ENCODE data around the gene KASH5.
"Not testable (repeated sequence)": the region's sequence is repeated elsewhere in the genome, so short reads cannot be mapped to it uniquely, and the experiment has no call there.

Gene KASH5

GRCh38 chr19:49362048-49362928, 25.8 kb upstream of the KASH5 start, which contains the start of gene TEAD2:
Gene TEAD2 (minus strand): TSS chr19:49362416. CDS start chr19:49360075, 2,341 bp downstream.
- no peak for DNase-seq (ENCODE audit: low read depth in 3 of 3)

DNA sequence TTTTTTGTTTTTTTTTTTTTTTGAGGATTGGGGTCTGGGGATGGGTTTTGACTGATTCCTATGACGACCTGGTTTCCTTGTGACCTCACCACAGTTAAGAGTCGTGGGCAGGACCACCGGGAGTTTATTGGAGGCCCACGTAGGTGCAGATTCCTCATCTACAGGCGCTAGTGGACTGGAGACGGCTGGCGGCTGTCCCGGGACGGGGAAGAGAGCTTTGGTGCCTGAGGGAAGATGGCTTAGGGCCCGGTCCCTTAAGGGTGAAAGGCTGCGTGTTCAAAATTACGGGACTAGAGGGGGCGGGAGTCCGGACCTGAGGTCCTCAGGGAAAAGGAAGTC, 25.2 kb upstream of the KASH5 start:
- no peak for DNase-seq (ENCODE audit: low read depth in 3 of 3)

GRCh38 chr19:49363268-49364082, 24.6 kb upstream of the KASH5 start, which contains the start of gene DKKL1:
Gene DKKL1 (plus strand): TSS chr19:49363877. CDS start chr19:49363999, 122 bp downstream.
- DNase-seq (ENCODE audit: low read depth in 3 of 3): peak; percentile 71 to 85 (median 82)

GRCh38 chr19:49364083-49364737, 23.8 kb upstream of the KASH5 start:
- DNase-seq (ENCODE audit: low read depth in 3 of 3): no peak

DNA sequence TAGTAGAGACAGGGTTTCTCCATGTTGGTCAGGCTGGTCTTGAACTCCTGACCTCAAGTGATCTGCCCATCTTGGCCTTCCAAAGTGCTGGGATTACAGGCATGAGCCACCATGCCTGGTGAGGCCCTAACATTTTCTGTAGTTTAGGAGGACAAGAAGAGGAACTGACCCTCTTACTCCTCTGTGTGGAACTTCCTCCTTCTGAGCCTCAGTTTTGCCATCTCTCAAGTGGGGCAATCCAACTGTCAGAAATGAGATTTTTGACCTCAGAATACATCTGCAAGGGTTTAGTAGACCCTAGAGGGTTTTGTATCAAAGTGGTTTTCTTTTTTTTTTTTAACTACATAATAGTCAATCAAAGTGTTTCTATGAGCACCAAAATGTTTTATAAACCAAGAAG, 21.9 kb upstream of the KASH5 start:
- no peak for DNase-seq (ENCODE audit: low read depth in 3 of 3)

- DNase-seq (ENCODE audit: low read depth in 3 of 3): no peak
Measured at GRCh38 chr19:49368711-49369358, 19.2 kb upstream of the KASH5 start.

- DNase-seq (ENCODE audit: low read depth in 3 of 3): no peak
Measured at GRCh38 chr19:49371184-49371583, 16.9 kb upstream of the KASH5 start.

GRCh38 chr19:49373174-49373573, 14.9 kb upstream of the KASH5 start:
- DNase-seq (ENCODE audit: low read depth in 3 of 3): not testable (repeated sequence)

DNA sequence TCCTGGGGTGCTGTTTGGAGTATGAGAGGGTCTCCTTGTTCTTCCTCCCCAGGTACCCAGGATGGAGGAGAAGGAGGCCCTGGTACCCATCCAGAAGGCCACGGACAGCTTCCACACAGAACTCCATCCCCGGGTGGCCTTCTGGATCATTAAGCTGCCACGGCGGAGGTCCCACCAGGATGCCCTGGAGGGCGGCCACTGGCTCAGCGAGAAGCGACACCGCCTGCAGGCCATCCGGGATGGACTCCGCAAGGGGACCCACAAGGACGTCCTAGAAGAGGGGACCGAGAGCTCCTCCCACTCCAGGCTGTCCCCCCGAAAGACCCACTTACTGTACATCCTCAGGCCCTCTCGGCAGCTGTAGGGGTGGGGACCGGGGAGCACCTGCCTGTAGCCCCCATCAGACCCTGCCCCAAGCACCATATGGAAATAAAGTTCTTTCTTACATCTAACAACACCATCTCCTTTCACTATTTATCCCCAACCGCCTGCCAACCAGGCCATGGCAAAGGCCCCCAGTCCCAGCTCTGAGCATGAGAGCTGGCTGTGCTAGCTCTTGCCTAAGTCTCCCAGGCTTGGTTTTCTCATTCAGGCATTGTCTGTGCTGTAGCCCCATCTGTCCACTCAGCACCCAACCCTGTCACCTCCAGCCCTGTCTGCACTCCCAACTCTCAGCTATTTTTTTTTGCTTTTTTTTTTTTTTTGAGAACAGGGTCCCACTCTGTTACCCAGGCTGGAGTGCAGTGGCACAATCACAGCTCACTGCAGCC, 13.2 kb upstream of the KASH5 start:
- DNase-seq (ENCODE audit: low read depth in 3 of 3): no peak

GRCh38 chr19:49378512-49378911, 9.5 kb upstream of the KASH5 start:
- DNase-seq (ENCODE audit: low read depth in 3 of 3): no peak

- no peak for DNase-seq (ENCODE audit: low read depth in 3 of 3)
Measured at GRCh38 chr19:49380391-49380790, 7.7 kb upstream of the KASH5 start.

DNA sequence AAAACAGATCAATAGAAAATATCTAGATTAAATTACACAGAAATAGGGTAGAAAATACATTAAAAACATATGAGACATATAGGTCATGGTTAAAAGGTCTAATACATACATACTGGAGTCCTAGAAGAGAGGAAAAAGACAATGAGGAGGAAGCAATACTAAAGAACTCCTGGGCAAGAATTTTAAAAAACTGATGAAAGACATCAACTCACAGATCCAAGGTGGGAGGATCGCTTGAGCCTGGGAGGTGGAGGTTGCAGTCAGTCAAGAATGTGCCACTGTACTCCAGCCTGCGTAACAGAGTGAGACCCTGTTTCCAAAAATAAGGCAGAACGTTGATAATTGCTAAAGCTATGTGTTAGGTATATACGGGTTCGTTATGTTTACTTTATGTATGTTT, 5.4 kb upstream of the KASH5 start:
- no peak for DNase-seq (ENCODE audit: low read depth in 3 of 3)

DNA sequence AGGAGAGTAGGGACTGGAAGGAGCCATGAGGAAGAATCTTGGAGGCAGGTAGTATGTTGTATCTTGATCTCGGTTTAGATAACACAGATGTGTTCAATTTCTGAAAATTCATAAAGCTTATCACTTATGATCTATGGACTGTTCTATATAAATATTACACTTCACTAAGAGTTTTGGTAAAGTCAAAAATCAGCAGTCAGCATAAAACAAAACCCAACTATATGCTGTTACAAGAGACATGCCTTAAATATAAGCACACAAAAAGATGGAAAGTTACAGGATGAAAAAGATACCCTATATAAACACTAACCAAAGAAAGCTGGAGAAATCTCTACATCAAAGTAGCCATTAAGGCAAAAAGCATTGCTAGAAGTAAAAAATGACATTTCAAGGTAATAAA, 4.5 kb upstream of the KASH5 start:
- no peak for DNase-seq (ENCODE audit: low read depth in 3 of 3)

GRCh38 chr19:49389406-49389805, 1.4 kb downstream of the KASH5 start:
- no peak for DNase-seq (ENCODE audit: low read depth in 3 of 3)

DNA sequence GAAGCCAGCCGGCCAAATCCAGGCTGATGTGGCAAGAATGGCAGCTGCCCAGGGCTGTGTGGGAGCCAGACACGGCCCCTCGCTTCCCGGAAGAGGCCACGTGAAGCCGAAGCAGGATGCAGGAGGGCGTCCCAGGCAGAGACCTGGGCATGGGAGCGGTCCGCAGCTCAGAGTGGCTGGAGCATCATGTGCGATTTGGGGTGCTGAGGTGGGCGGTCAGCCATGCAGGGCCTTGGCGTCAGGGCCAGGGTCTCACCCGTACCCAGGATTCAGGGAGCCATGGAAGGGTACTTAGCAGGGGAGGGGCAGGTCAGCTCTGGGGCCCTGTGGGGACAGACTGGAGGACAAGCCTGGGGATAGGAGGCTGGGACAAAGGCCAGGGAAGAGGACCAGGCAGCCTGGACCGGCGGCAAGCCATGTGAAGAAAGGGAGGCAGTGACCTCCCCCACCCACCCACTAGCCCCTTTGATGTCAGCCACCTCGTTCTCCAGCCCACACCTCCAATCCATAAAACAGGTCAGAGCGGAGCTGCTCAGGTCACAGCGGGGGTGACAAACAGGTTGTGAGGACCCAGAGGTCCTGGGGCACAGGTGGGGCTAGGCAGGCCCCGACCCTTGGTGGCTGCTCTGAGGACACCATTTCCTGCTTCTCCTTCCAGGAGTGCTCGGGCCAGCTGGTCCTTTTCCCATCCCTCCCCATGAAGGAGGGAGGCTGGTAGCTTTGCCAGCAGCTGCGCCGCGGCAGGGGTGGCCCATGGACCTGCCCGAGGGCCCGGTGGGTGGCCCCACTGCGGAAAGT, 2.3 kb downstream of the KASH5 start:
- DNase-seq (ENCODE audit: low read depth in 3 of 3): no peak

GRCh38 chr19:49390929-49391359, 2.9 kb downstream of the KASH5 start:
- DNase-seq (ENCODE audit: low read depth in 3 of 3): no peak

DNA sequence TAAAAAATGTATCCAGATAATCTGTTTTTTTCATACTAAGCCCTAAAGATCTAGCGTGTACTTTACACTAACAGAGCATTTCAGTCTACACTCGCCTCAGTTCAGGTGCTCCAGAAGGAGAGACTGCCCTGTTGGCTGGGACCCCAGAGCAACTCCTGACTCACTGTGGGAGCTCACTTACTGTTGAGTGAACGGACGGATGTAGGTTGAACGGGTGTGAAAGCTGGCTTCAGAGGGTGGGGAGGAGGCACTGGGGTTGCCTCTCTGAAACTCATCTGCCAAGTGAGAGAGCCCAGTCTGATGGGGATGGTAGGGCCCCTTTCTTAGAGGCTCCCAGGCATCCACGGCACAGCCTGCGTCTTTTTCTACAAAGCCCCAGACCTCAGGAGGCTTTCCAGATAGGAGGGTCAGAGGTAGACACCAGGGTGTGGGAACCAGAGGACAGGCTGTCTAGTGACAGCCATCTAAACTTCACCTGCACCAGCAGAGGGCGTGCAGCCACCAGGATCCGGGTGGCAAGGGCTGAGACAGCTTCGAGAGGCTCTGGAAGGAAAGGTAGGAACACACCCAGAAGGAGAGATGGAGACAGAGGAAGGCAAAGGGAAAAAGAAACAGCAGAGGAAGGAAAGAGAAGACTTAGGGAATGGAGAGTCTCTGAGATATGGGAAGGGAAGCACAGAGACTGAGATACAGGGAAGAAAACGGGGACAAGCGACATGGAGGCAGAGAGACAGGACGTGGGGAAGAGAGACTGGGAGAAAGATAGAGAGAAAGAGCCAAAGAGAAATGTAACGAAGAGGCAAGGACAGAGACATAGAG, 3.7 kb downstream of the KASH5 start:
- peak; percentile 61 to 72 (median 66) for DNase-seq (ENCODE audit: low read depth in 3 of 3)

DNA sequence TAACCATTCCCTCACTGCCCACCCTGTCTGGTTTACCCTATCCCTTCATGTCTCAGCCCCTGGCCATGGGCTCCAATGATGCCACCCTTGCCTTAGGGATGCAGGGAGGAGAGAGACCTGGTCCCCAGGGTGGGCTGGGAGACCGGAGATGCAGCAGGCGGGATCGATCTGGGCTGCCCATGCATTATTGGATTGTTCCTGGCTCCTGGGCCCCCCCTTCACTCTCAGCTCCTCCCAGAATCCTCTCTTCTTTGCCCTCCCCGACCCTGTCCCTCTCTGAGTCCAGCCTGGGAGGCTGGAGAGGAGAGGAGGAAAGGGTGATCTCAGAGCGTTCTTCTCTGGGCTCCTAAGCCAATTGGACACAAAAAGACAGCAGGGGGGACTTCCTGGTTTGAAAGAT, 5.8 kb downstream of the KASH5 start:
- no peak for DNase-seq (ENCODE audit: low read depth in 3 of 3)
